Pancreas (tissue), 10 donors: ENCODE measurements around the gene CPAMD8. TPM values are rescaled to one million over a fixed set of nuclear protein-coding genes. Genes with fewer than 3 reads are reported as not detected.

Experiments
- ATAC-seq, 4 donors: fragments of 200-7000 bp; cut with Tn5 transposase; one replicate each; pipeline versions ENCODE4 v1.8.0 to v1.9.1; 2020; ENCODE audit warnings: mild to moderate bottlenecking in 4 of 4, moderate library complexity in 4 of 4
- DNase-seq, 6 donors: peaks; one replicate each; pipeline ENCODE4 v3.0.0-alpha.2; 2020
- FAIRE-seq: peaks from 2 replicates; lab custom pipeline; 2012; peaks lifted over from hg19 to GRCh38; lab: Jason Lieb, UNC
- H3K27ac ChIP-seq, 4 donors: fragments of 200-600 bp; sonication (generic); 1 replicate in 3 of 4; 2 replicates in 1 of 4; pipeline versions ENCODE4 v1.5.0 to v1.8.0; 2020
- H3K27me3 ChIP-seq, 4 donors: fragments of 200-600 bp; one replicate each; pipeline ENCODE4 v1.8.0; 2021
- H3K36me3 ChIP-seq, 3 donors: fragments of 200-600 bp; sonication (generic) in 1 of 3; one replicate each; pipeline versions ENCODE4 v1.5.0 to v1.8.0; 2020 to 2021
- H3K4me1 ChIP-seq, 3 donors: fragments of 200-600 bp; one replicate each; pipeline ENCODE4 v1.8.0; 2021
- H3K4me3 ChIP-seq, 4 donors: fragments of 200-600 bp; sonication (generic) in 2 of 4; one replicate each; pipeline versions ENCODE4 v1.5.0 to v1.8.0; 2020 to 2021
- H3K9me3 ChIP-seq, 4 donors: fragments of 200-600 bp; one replicate each; pipeline ENCODE4 v1.8.0; 2021
- CTCF ChIP-seq, 4 donors: fragments of 200-600 bp; sonication (generic) in 3 of 4; IDR thresholded peaks; one replicate each; pipeline versions ENCODE4 v1.5.0 to v1.8.0; 2021; ENCODE audit warnings: antibody characterized with exemption in 4 of 4
- WGBS, 2 donors: extraction: QIAGEN DNeasy Blood & Tissue Kit; methylation state at CpG; one replicate each; pipeline ENCODE4 v1.1.7; 2013; 5-methylcytosine and 5-hydroxymethylcytosine counted together
- intact Hi-C, 3 donors: fragments of 100-400 bp; cut with DNase I; formaldehyde crosslinking; loops; one replicate each; pipeline versions ENCODE4 v1.11.1 to v1.14.2; 2022
- polyA plus RNA-seq, 2 donors: library from polyadenylated mRNA; stranded (reverse); fragments of 200-250 nt; gene quantifications; one replicate each; pipeline ENCODE4 v1.2.3, GENCODE V29; 2013
- total RNA-seq, 6 donors: library from RNA; stranded (reverse); fragmentation: NEBNext Ultra II Directional in 4 of 6; extraction: Animal tissue kit (Norgen Biotek cat#: 25700) in 4 of 6; gene quantifications; one replicate each; pipeline versions ENCODE4 v1.2.1 to v1.2.4, GENCODE V29; 2021 to 2023
- donor health status: healthy with polysubstance abuse.
- donor health status: DM: no; HTN: no; CAD: no; lungs with moderate emphysema.
- donor health status: DM: no; HTN: no; CAD: no.
- donor health status: control.
- donor health status: control.
- donor health status: Bipolar disorder and iron deficiency.
- donor health status: DM: yes; HTN: yes; CAD: no.
- donor health status: DM: no; HTN: no; CAD: no.
- donor health status: DM: no; HTN: no; CAD: no.
- donor health status: DM: yes; HTN: yes; CAD: no.

Gene CPAMD8
- total and polyA plus RNA-seq, 8 donors = 0.60 to 5.2 (median 1.2) TPM

- 68 to 89% methylated on average over 1 of the region's 1 CpG for WGBS, 2 donors
- no peaks in the 10 kb centered on the region for H3K4me1 ChIP-seq
- FAIRE-seq = no peak
- H3K9me3 ChIP-seq = no peaks in the 10 kb centered on the region
- no peaks in the 10 kb centered on the region for H3K36me3 ChIP-seq
- ATAC-seq = no peak
- H3K4me3 ChIP-seq = no peak overlapping the region
- H3K27me3 ChIP-seq = no peaks in the 10 kb centered on the region
- TF ChIP-seq CTCF (IDR thresholded peaks at IDR 0.05) = no peak
- DNase-seq = no peak
- H3K27ac ChIP-seq = no peak overlapping the region
- intact Hi-C loops = no loop called here
Observed at GRCh38 chr19:16978839-16979802, 47.5 kb downstream of the CPAMD8 start.

- no peak overlapping the region for H3K27ac ChIP-seq
Observed at GRCh38 chr19:16978156-16978555, 48.5 kb downstream of the CPAMD8 start.

GRCh38 chr19:16977306-16977705 lies 49.3 kb downstream of the CPAMD8 start:
- Histone ChIP-seq H3K27ac (no peak overlapping the region), H3K27me3 (no peaks in the 10 kb centered on the region), H3K36me3 (no peaks in the 10 kb centered on the region), H3K4me1 (no peaks in the 10 kb centered on the region), H3K9me3 (no peaks in the 10 kb centered on the region), H3K4me3 (no peak overlapping the region)
- intact Hi-C loops = no loop called here
- WGBS, 2 donors = 62 to 77% methylated on average over 15 of the region's 15 CpGs
- DNase-seq (no peak), ATAC-seq (no peak), FAIRE-seq (no peak)
- TF ChIP-seq CTCF (IDR thresholded peaks at IDR 0.05) = no peak

More at GRCh38 chr19:16978156-16978555, 48.5 kb downstream of the CPAMD8 start:
- H3K27me3 ChIP-seq = no peaks in the 10 kb centered on the region
- no peak for FAIRE-seq
- no peak overlapping the region for H3K4me3 ChIP-seq
- H3K36me3 ChIP-seq = no peaks in the 10 kb centered on the region
- ATAC-seq = no peak
- intact Hi-C loops = no loop called here
- no peak for DNase-seq
- TF ChIP-seq CTCF (IDR thresholded peaks at IDR 0.05) = no peak
- H3K9me3 ChIP-seq = no peaks in the 10 kb centered on the region
- H3K4me1 ChIP-seq = no peaks in the 10 kb centered on the region
- 58 to 63% methylated on average over 2 of the region's 2 CpGs for WGBS, 2 donors

- Histone ChIP-seq H3K4me1 (no peaks in the 10 kb centered on the region), H3K9me3 (no peaks in the 10 kb centered on the region), H3K27ac (no peak overlapping the region), H3K4me3 (no peak overlapping the region), H3K36me3 (no peaks in the 10 kb centered on the region), H3K27me3 (no peaks in the 10 kb centered on the region)
- DNase-seq (no peak), ATAC-seq (no peak), FAIRE-seq (no peak)
- 65 to 67% methylated on average over 5 of the region's 5 CpGs for WGBS, 2 donors
- TF ChIP-seq CTCF (IDR thresholded peaks at IDR 0.05) = no peak
- intact Hi-C loops = no loop called here
Observed at GRCh38 chr19:16976446-16976845, 50.2 kb downstream of the CPAMD8 start.

GRCh38 chr19:16970821-16971220 lies 55.8 kb downstream of the CPAMD8 start:
- 71 to 88% methylated on average over 8 of the region's 8 CpGs for WGBS, 2 donors
- H3K36me3 ChIP-seq = no peaks in the 10 kb centered on the region
- H3K4me1 ChIP-seq = no peaks in the 10 kb centered on the region
- H3K27me3 ChIP-seq = no peaks in the 10 kb centered on the region
- no peaks in the 10 kb centered on the region for H3K9me3 ChIP-seq
- DNase-seq = no peak
- intact Hi-C loops = no loop called here
- H3K4me3 ChIP-seq = no peak overlapping the region
- ATAC-seq = no peak
- no peak overlapping the region for H3K27ac ChIP-seq
- TF ChIP-seq CTCF (IDR thresholded peaks at IDR 0.05) = no peak
- FAIRE-seq = no peak
